NCI-H460 (cell line): Measurements from ENCODE around the gene P4HTM. TPM values are rescaled to one million over a fixed set of nuclear protein-coding genes. Genes with fewer than 3 reads are reported as not detected.
A peak's percentile ranks its signal among the peaks of the same experiment; 100 is the strongest.

Experiments used
- DNase-seq: peaks from one replicate; pipeline ENCODE4 v3.0.0-alpha.2; 2016; ENCODE audit warnings: low read depth; ENCODE audit errors: extremely low read depth
- total RNA-seq: library from RNA; depleted of rRNA; stranded (reverse); fragments of >200 nt; shearing (Covaris generic); gene quantifications from 2 replicates; pipeline ENCODE4 v1.2.3, GENCODE V29; 2014

The P4HTM gene
- total RNA-seq, 1 experiment from 2014 or later, result 45.8 TPM

DNA sequence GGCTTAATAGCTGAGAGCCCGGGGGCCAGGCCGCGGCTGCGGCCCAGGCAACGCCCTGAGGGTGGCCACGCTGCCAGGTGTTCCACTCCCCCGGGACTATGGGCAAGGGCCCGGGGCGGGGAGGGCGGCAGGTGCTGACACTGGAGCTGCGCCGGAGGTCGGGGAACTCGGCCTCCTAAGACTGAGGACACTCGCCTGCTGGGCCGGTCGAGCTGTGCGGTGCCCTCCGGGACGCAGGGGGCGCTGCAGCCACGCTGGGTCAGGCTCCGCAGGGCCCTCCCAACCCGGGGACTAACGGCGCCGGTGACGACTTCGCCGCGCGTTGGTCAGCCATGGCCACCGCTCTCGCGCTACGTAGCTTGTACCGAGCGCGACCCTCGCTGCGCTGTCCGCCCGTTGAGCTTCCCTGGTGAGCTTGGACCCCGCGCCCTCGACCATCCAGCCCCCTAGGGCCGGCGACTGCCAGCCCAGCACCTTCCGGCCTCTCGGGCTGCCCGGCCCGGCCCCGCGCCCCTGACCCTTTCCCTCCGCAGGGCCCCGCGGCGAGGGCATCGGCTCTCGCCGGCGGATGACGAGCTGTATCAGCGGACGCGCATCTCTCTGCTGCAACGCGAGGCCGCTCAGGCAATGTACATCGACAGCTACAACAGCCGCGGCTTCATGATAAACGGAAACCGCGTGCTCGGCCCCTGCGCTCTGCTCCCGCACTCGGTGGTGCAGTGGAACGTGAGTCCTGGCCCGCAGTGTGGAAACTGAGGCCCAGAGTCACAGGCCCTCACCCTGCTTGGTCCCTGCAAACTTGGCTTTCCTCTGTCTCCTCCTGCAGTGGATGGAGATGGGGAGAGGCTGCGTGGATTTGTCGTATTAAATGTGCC lies 32.0 kb downstream of the P4HTM start, which contains the start of gene NDUFAF3:
Gene NDUFAF3 (plus strand): TSS at position 309 of the 875 bp plus-strand sequence. CDS start 24 bp downstream, at position 333.
- peak; percentile 85 for DNase-seq

DNA sequence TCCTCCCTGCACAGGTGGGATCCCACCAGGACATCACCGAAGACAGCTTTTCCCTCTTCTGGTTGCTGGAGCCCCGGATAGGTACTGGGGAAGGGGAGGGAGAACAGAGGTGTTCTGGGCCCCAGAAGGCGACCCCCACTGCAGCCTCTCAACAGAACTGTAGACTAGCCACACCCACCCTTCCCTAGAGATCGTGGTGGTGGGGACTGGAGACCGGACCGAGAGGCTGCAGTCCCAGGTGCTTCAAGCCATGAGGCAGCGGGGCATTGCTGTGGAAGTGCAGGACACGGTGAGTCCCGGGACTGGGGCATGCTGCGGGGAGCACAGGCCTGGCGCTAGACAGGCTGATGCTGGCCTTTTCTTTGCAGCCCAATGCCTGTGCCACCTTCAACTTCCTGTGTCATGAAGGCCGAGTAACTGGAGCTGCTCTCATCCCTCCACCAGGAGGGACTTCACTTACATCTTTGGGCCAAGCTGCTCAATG lies 32.7 kb downstream of the P4HTM start:
- no peak for DNase-seq

DNA sequence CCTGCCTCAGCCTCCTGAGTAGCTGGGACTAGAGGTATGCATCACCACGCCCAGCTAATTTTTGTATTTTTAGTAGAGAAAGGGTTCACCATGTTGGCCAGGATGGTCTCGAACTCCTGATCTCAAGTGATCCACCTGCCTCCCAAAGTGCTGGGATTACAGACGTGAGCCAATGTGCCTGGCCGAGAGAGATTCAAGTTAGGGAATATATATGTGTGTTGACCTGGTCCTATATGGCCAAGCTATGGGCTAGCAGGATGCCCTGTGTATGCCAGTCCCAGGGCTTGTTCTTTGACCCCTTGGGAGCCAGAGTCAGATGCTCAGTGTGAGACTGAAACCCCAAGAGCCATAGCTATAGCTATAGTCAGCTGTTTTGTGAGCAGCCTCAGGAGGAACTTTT lies 33.7 kb downstream of the P4HTM start:
- no peak for DNase-seq

DNA sequence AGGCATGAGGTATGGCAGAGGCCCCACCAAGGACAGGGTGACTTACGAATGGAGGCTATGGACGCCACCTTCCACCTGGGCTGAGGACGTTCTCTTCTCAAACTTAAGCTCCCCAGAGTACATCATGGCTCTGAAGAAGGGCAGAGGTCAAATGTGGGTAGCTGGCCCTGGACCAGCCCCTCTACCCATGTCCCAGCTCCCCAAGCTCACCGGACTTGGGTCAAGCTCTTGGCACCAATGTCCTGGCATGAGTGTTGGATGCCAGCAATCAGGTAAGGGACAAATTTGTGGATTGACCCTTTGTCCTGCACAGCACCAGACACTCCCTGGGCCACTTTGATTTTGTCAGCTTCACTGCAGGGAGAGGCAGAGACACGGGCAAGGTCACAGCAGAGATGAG lies 34.4 kb downstream of the P4HTM start:
- no peak for DNase-seq

DNA sequence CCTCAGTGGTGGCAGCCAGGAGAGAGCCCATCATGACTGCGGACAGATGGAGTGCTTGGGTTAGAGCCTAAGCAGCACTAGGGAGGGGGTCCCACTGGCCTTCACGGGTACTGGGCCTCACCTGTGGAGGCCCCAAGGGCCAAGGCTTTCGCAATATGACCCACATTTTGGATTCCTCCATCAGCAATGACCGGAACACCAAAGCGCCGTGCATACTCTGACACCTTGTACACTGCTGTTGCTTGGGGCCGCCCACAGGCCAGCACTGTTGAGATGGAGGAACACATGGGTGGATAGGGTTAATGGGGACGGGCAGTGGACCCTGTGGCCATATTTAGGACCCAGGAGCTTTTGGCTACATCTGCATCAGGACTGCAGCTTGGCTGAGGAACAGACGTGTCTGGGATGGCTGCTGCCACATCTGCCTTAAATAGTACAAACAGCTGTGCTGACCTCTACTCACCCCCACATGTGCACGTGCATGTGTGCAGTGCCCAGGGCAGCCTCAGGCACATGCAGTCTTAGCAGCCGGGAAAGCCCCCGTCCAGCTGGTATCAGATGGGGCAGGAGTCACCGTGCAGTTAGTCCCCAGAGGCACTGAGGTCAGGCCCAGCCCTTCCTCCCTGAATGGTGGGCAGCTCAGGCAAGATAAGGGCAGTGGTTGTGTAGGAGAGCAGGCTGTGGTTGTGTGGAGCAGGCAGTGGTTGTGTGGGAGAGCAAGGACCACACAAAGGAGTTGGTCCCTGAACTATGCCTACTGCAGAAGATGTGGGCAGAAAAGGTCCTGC lies 35.2 kb downstream of the P4HTM start:
- DNase-seq, result no peak

DNA sequence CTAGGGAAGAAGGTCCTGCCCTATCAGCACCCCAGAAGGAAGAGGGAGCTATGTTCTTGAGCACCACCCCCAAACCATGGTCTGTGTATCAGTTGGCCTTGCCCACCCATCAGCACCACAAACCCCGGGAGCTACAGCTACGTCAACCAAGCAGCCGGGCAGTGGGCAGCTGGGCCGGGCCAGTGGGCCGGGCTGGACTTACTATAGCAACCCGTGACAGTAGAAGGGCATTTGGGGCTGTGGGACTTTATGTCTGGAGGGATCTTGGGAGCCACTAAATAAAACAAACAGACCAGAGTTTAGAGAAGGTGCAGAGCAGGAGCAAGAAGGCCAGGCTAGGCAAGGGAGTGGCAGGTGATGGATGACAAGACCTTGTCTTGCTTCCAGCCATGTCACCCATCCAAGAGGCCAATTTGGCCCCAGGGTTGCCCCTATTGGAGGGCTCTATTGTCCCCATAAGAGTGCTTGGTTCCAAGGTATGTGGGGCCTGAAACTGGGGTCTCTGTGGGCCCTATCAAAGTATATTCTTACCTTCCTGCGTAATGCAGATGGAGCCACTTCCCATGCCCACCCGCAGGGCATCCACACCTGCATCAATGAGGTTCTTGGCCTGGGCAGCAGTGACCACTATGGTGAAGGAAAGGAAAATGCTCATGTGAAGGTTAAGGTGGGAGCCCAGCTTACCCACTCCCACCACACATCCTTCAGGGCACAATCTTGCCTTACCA lies 35.9 kb downstream of the P4HTM start:
- DNase-seq, result no peak

DNA sequence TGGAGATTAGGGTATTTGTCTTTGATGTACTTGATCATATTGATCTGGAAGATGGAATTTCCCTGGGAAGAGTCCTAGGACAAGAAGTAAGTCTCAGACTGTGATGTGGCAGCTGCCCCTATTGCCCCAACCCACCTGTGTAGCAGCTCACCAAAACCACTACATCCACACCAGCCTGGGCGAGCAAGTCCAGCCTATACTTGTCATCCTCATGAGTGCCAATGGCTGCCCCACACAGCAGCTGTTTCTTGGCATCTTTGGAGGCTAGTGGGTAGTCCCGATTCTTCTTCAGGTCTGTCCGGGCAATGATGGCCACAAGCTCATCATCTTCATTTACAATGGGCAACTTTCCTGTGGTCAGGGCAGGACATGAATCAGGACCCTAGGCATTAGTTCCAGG lies 36.5 kb downstream of the P4HTM start:
- DNase-seq, result no peak

DNA sequence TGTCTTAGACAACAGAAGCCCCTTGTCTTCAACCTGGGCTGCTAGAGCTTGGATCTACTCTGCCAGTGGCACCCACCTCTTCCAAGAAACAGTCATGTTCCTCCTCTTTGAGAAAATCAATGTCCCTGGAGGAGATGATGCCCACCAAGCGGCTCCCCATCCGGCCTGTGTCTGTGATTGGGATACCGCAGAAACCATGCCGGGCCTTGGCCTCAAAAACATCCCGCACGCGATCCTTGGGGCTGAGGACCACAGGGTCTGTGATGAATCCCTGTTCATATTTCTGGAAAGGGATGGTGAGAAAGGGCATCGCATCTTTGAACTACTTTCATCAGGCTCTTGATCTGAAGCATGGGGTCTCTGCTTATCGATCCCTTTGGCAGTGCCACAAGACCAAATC lies 37.6 kb downstream of the P4HTM start:
- no peak for DNase-seq

DNA sequence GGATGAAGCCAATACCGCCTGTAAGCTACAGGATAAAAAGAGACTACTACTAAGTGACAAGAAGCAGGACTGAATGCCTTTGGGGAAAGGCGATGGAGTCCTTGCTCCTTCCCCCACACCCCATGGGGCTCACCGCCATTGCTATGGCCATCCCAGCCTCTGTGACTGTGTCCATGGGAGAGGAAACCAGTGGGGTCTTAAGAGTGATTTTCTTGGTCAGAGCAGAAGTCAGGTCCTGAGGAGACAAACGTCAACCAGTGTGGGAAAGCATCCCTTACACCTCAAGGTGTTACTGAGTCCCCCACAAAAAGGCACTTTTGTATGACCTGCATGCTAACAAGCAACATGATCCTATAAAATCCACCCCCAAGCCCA lies 38.2 kb downstream of the P4HTM start:
- no peak for DNase-seq

DNA sequence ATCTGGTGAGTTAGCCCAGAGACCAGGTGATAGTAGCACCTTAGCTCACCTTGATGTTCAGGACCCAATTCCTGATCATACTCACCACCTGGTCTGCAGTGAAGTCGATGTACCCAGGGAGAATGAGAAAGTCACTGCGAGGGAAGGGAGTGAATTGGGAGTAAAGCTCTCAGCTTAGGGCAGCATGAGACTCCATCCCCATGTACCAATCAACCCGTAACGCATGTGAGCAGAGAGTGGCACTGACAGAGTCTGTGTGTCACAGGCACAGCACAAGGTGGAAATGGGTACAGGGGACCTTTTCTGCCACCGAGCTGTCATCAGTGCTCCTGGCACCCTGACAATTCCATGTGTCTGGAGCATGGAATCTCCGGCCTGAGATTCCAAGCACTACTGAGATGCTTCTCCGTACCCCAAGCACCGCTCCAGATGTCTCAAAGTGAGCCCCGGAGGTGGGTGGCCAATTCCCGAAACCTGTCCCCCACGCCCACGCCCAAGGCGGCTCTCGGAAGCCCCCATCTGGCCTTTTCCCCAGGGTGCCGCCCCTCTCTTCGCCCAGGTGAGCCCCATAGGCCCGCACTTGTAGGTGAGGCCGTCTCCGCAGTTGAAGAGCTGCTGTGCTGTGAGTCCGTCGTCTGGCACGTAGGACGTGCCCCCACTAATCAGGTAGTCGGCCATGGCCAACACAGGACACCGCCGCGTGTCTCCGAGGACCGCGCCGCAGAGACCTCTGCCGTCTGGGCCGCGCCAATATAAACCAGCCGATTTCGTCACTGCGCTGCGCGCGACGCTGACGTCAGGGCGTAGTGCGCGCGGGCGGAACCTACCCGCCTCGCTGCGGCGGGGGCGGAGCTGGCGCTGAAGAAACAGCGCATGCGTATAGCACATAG lies 38.9 kb downstream of the P4HTM start, which contains the start of gene IMPDH2:
Gene IMPDH2 (minus strand): TSS at position 726 of the 890 bp plus-strand sequence. CDS start 48 bp downstream, at position 678.
- peak; percentile 87 for DNase-seq

DNA sequence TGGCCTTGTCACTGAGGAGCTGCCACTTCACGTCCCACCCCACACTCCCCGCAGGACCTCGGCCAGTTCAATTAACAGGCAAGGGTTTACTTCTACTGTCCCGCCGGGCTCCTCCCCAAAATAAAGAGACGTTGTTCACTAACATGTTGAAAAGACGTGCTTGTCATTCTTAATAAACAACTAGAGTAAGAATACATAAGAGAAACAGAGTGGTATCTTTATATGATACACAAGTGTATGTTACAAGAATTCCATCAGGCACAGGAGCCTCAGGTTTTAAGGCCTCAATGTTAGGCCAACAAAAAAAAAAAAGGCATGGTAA lies 39.5 kb downstream of the P4HTM start:
- no peak for DNase-seq

DNA sequence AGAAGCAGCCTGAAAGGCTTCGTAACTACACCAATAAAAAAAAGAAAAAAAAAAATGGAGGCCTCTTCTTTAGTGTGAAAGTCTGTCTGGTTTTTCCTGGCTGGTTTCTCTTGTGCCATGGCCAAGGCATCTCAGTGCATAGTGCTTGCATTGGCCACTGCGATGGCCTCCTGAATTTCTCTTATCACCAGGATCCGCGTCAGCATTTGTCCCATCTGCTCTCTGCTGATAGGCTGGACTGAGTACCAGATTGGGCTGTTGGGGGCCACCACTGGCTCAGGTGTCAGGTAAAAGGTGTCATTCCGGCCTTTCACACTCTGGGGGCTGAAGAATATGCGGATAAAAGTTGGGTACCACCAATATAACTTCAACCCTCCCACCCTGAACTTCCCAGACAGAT lies 40.3 kb downstream of the P4HTM start:
- no peak for DNase-seq

DNA sequence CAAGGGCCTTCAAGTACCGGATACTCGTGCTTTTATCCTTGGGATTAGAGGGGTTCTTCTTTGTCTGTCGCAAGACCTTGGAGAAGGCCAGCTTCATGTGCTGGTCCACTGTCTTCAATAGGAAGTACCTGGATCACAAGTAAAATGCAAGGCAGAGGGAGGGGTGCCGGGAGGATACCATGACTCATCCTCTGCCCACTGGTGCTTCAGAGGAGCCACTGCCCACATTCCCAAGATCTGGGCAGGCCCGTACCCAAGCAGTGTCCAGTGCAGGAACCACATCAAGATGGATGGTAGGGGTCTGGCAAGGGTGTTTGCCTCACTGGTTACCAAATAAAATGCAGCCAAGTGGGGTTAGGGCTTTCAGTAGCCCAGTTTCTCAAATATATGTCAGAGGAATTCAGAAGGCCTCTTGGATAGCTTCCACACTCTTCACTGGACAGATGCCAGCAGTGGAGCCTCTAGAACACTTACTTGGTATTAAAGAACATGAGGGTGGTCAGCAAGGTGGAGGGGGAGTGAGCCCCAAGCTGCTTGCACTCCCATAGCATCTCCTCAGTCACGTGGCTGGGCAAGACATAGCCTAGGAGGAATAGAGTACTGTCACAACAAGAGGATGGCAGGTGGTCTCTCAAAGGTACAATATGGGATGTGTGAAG lies 42.7 kb downstream of the P4HTM start:
- no peak for DNase-seq

DNA sequence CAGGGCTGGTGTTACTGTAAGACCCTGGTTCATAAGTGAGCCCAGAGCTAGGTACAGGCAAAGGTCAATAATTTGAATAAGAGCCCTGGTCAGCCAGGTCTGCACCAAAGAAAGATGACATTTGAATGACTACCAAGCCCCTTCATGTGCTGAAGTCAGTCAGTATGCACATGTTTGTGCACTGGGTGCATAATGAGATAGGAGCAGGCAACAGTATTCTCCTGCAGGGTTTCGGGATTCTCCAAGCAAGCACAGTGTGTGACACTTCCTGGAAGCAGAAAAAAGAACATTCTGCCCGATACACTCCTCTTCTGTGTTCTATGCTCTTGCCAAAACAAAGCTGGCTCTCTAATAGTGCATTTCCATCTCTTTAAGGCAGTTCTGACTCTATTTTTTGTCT lies 44.6 kb downstream of the P4HTM start:
- DNase-seq, result no peak

DNA sequence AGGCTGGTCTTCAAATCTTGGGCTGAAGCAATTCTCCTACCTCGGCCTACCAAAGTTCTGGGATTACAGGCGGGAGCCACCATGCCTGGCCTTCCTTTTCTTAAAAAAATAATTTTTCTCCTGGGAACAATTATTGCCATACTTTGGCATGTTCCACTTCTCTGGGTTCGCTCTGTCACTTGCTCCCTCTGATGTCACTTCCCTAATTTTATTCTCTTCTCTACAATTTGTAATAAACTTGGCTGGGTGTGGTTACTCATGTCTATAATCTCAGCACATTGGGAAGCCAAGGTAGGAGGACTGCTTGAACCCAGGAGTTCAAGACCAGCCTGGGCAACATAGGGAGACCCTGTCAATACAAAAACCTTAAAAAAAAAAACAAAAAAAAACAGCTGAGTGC lies 45.2 kb downstream of the P4HTM start:
- no peak for DNase-seq

DNA sequence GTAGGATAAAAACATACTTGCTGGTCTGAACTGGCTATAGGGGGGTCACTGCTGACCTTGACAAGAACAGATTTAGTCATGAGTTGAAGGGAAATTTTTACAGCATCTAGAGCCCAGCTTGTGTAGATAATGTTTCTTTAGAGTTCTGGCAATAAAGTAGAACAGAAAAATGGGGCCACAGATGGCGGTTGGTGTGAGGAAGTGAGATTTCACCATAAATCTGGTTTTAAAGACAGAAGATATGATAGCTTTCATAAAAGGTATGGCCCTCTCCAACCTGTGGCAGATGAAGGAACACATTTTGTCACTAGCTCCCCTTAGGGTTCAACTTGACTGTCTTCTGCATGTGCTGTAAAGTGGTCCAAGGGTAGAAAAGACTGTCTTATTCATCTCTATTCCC lies 63.5 kb downstream of the P4HTM start:
- DNase-seq, result no peak

DNA sequence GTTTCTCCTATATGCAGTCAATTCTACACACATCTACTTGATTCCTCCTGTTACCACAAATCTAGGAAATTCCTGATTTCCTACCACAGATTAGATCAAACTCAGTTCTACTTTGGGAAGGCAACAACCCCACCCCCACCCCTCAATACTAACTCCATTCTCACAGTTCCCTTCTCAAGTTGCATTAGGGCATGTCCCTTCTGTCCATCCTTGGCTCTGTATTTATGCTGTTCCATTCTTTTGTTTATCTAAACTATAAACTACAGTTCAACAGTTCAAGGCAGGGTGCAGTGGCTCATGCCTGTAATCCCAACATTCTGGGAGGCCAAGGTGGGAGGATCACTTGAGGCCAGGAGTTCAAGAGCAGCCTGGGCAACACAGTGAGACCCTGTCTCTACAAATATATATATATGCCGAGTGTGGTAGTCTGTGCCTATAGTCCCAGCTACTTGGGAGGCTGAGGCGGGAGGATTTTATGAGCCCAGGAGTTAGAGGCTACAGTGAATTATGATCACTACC lies 64.4 kb downstream of the P4HTM start:
- DNase-seq, result no peak
